Aorta (tissue), 5 donors: ENCODE results near the gene CYBA. TPM values are rescaled to one million over a fixed set of nuclear protein-coding genes. Genes with fewer than 3 reads are reported as not detected.
A peak's percentile ranks its signal among the peaks of the same experiment; 100 is the strongest.

Experiments used
- ATAC-seq: fragments of 200-7000 bp; cut with Tn5 transposase; one replicate; pipeline ENCODE4 v1.9.1; 2022; ENCODE audit warnings: moderate library complexity; ENCODE audit not compliant: low FRiP score
- DNase-seq, 2 donors: peaks; one replicate each; pipeline ENCODE4 v3.0.0-alpha.2; 2020
- H3K27ac ChIP-seq, 2 donors: one replicate each; pipeline ENCODE4 v1.5.1; 2013; ENCODE audit warnings: low read length in 2 of 2, mild to moderate bottlenecking in 2 of 2, moderate library complexity in 2 of 2, control low read depth in 1 of 2, inconsistent platforms in 1 of 2, low read depth in 1 of 2
- H3K27me3 ChIP-seq, 2 donors: one replicate each; pipeline ENCODE4 v1.6.1; 2013; ENCODE audit warnings: control low read depth in 1 of 2, low read length in 1 of 2, mild to moderate bottlenecking in 1 of 2, moderate library complexity in 1 of 2; ENCODE audit not compliant: insufficient read depth in 2 of 2, control insufficient read depth in 1 of 2
- H3K36me3 ChIP-seq, 2 donors: one replicate each; pipeline ENCODE4 v1.6.1; 2013; ENCODE audit warnings: control low read depth in 1 of 2, low read length in 1 of 2, mild to moderate bottlenecking in 1 of 2; ENCODE audit not compliant: insufficient read depth in 2 of 2, control insufficient read depth in 1 of 2
- H3K4me1 ChIP-seq, 2 donors: one replicate each; pipeline ENCODE4 v1.6.1; 2013; ENCODE audit warnings: low read length in 2 of 2, control low read depth in 1 of 2, mild to moderate bottlenecking in 1 of 2, moderate library complexity in 1 of 2; ENCODE audit not compliant: insufficient read depth in 2 of 2, control insufficient read depth in 1 of 2
- H3K4me3 ChIP-seq, 2 donors: one replicate each; pipeline ENCODE4 v1.5.1; 2013; ENCODE audit warnings: low read length in 2 of 2, control low read depth in 1 of 2, mild to moderate bottlenecking in 1 of 2
- H3K9me3 ChIP-seq: one replicate; pipeline ENCODE4 v1.6.1; 2013; ENCODE audit warnings: mild to moderate bottlenecking, low read length; ENCODE audit not compliant: control insufficient read depth
- WGBS, 2 donors: extraction: QIAGEN DNeasy Blood & Tissue Kit; methylation state at CpG; one replicate each; pipeline ENCODE4 v1.1.7; 2013; 5-methylcytosine and 5-hydroxymethylcytosine counted together
- intact Hi-C, 2 donors: fragments of 100-400 bp; cut with DNase I; formaldehyde crosslinking; loops; one replicate each; pipeline versions ENCODE4 v1.14.2 to v1.15.0; 2022
- long read RNA-seq, 2 donors: library from polyadenylated mRNA; unstranded; transcript quantifications; one replicate each; pipeline ENCODE4 v2.0.0, GENCODE V29; 2020 to 2021
- polyA plus RNA-seq, 2 donors: library from polyadenylated mRNA; stranded (reverse); fragments of 200-250 nt; gene quantifications; one replicate each; pipeline ENCODE4 v1.2.3, GENCODE V29; 2013
- total RNA-seq, 2 donors: library from RNA; stranded (reverse); fragmentation: NEBNext Ultra II Directional; extraction: Animal tissue kit (Norgen Biotek cat#: 25700); gene quantifications; one replicate each; pipeline ENCODE4 v1.2.1, GENCODE V29; 2021
- donor health status: healthy with polysubstance abuse.
- donor health status: Bipolar disorder and iron deficiency.
- donor health status: DM: no; HTN: no; CAD: no.
- donor health status: DM: no; HTN: no; CAD: no.
- donor health status: DM: yes; HTN: yes; CAD: no.

The CYBA gene
- total RNA-seq (100 to 1,000 TPM in 1 of 2 donors, 10 to 100 TPM in 1; 79.2 to 148 TPM), polyA plus RNA-seq (100 to 1,000 TPM in 1 of 2 donors, 10 to 100 TPM in 1; 99.0 to 107 TPM)
- long read RNA-seq, donor 1, partial matches to known transcripts = 0 of 5 reads
- long read RNA-seq, donor 1, other reads (novel, unspliced or antisense) = 3 of 5 reads
- long read RNA-seq, donor 2, transcript CYBA-201 (6 exons, 797 nt) = major isoform, 52 of 62 reads
- long read RNA-seq, donor 2, partial matches to known transcripts = 8 of 62 reads
- long read RNA-seq, donor 2, other reads (novel, unspliced or antisense) = 2 of 62 reads

GRCh38 chr16:88650749-88651275 lies at the start of gene CYBA:
TSS of gene CYBA (minus strand) at chr16:88651053. CDS start at chr16:88651013, 40 bp downstream.
- 0 to 2% methylated on average over 31 to 41 of the region's 41 CpGs for WGBS, 2 donors
- Histone ChIP-seq H3K4me3 (peak within 1 kb of the TSS; percentile 48 to 51), H3K4me1 (no peaks in the 10 kb centered on the region), H3K27me3 (no peaks in the 10 kb centered on the region), H3K27ac (no peak within 1 kb of the TSS), H3K36me3 (peaks cover 0 to 2% of the 10 kb centered on the region in 2 donors), H3K9me3 (no peaks in the 10 kb centered on the region)
- intact Hi-C loops = no loop called here
- DNase-seq (peak; percentile 86 to 92), ATAC-seq (peak; percentile 88)

GRCh38 chr16:88700322-88700635 lies 49.4 kb upstream of the CYBA start:
- no peak overlapping the region for H3K4me3 ChIP-seq
- intact Hi-C loops = no loop called here
- whole genome bisulfite sequencing, 2 donors = 84 to 88% methylated on average over 14 of the region's 14 CpGs

GRCh38 chr16:88699180-88699579 lies 48.3 kb upstream of the CYBA start:
- Histone ChIP-seq H3K4me1 (no peaks in the 10 kb centered on the region), H3K27ac (no peak overlapping the region), H3K27me3 (no peaks in the 10 kb centered on the region), H3K36me3 (no peaks in the 10 kb centered on the region), H3K9me3 (no peaks in the 10 kb centered on the region), H3K4me3 (no peak overlapping the region)
- DNase-seq (no peak), ATAC-seq (no peak)
- WGBS, 2 donors = 93 to 97% methylated on average over 16 of the region's 16 CpGs
- intact Hi-C loops = no loop called here

More at GRCh38 chr16:88700322-88700635, 49.4 kb upstream of the CYBA start:
- Histone ChIP-seq H3K4me1 (peaks cover 0 to 4% of the 10 kb centered on the region in 2 donors), H3K36me3 (no peaks in the 10 kb centered on the region), H3K27me3 (no peaks in the 10 kb centered on the region), H3K27ac (no peak overlapping the region), H3K9me3 (no peaks in the 10 kb centered on the region)
- ATAC-seq (no peak), DNase-seq (no peak)

GRCh38 chr16:88698646-88699045 lies 47.8 kb upstream of the CYBA start:
- intact Hi-C loops = no loop called here
- H3K9me3 ChIP-seq = no peaks in the 10 kb centered on the region
- H3K4me3 ChIP-seq = no peak overlapping the region
- H3K4me1 ChIP-seq = no peaks in the 10 kb centered on the region
- 95% methylated on average over 25 of the region's 25 CpGs for WGBS, 2 donors
- DNase-seq = no peak
- ATAC-seq = no peak
- no peak overlapping the region for H3K27ac ChIP-seq
- H3K27me3 ChIP-seq = no peaks in the 10 kb centered on the region
- H3K36me3 ChIP-seq = no peaks in the 10 kb centered on the region

DNA sequence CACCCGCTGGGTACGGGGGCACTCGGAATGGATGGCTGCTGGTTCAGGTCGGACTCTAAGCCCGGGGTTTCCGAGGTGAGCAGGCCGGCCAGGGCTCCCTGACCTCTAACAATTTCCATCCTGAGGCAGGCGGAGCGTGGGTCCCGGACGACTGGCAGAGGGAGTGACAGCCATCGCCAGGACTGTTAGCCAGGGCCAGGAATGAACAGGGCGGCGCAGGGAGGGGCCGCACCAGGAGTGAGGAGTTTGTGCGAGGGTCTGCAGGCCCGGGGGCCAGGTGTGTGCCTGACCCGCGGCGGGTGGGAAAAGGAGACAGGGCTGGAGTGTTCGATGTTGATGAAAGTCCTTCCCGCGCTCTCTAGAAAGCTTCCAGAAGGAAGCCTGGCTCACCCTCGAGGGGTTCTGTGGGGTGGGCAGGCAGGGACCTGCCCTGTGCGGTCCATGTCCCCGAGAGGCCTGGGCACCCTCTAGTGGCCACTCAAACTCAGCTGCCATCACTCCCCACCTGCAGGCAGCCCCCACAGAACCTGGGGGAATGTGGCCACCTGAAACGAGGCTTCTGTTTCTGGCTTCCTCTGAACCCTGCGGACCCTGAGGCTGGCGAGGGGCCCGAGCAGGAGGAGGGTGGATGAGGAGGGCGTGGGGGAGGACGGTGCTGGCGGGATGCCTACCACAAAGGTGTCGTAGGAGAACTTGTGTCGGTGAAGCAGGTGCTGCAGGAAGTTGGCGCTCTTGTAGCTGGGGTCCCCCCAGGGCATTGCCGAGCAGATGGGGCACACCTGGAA lies 47.2 kb upstream of the CYBA start:
- Histone ChIP-seq H3K27me3 (no peaks in the 10 kb centered on the region), H3K4me1 (no peaks in the 10 kb centered on the region), H3K9me3 (no peaks in the 10 kb centered on the region), H3K4me3 (no peak overlapping the region), H3K36me3 (no peaks in the 10 kb centered on the region), H3K27ac (no peak overlapping the region)
- intact Hi-C loops = no loop called here
- 88 to 91% methylated on average over 34 to 37 of the region's 37 CpGs for WGBS, 2 donors
- ATAC-seq (no peak), DNase-seq (no peak)

- H3K27ac ChIP-seq = no peak overlapping the region
- no peaks in the 10 kb centered on the region for H3K9me3 ChIP-seq
- no peaks in the 10 kb centered on the region for H3K36me3 ChIP-seq
- WGBS, 2 donors = 93% methylated on average over 47 of the region's 47 CpGs
- intact Hi-C loops = no loop called here
- no peaks in the 10 kb centered on the region for H3K4me1 ChIP-seq
- DNase-seq = no peak
- no peak overlapping the region for H3K4me3 ChIP-seq
- no peak for ATAC-seq
- no peaks in the 10 kb centered on the region for H3K27me3 ChIP-seq
Measured at GRCh38 chr16:88697116-88697830, 46.4 kb upstream of the CYBA start.

DNA sequence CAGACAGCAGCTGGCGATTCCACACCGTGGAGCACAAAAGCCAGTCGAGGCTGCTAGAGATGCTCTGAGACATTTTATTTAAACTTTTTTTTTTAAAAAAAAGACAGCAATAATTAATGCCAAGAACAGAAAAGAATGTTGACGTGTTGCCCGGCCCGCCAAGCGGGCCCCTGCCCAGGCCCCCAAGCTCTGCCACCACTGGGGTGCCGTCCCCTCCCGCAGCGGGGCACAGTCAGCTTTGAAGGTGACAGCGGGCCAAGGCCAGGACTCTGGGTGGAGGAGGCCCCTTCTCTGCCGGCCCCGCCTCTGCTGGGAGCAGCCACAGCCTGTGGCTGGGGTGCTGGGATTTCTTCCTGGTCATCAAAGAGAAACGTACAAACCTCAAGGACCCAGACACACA lies 45.6 kb upstream of the CYBA start:
- intact Hi-C loops = no loop called here
- H3K4me3 ChIP-seq = no peak overlapping the region
- no peak overlapping the region for H3K27ac ChIP-seq
- no peak for DNase-seq
- no peak for ATAC-seq
- H3K27me3 ChIP-seq = no peaks in the 10 kb centered on the region
- H3K36me3 ChIP-seq = no peaks in the 10 kb centered on the region
- no peaks in the 10 kb centered on the region for H3K4me1 ChIP-seq
- WGBS, 2 donors = 84 to 88% methylated on average over 13 to 14 of the region's 14 CpGs
- no peaks in the 10 kb centered on the region for H3K9me3 ChIP-seq

GRCh38 chr16:88695753-88696152 lies 44.9 kb upstream of the CYBA start:
- Histone ChIP-seq H3K4me1 (no peaks in the 10 kb centered on the region), H3K27me3 (no peaks in the 10 kb centered on the region), H3K9me3 (no peaks in the 10 kb centered on the region), H3K27ac (no peak overlapping the region), H3K4me3 (no peak overlapping the region), H3K36me3 (no peaks in the 10 kb centered on the region)
- intact Hi-C loops = no loop called here
- WGBS, 2 donors = 91 to 96% methylated on average over 7 of the region's 7 CpGs
- ATAC-seq = no peak
- DNase-seq = no peak
